DMS79 (cell line): ENCODE data around the gene IL17F.
"Not testable (repeated sequence)": the region's sequence is repeated elsewhere in the genome, so short reads cannot be mapped to it uniquely, and the experiment has no call there.

Experiments used
- DNase-seq: peaks from one replicate; lab custom pipeline; 2025; lab: John Stamatoyannopoulos, UW

The IL17F gene

GRCh38 chr6:52245425-52245824, 1.1 kb upstream of the IL17F start:
- DNase-seq = no peak

GRCh38 chr6:52243282-52243893, 912 bp downstream of the IL17F start:
- no peak for DNase-seq

- no peak for DNase-seq
These were observed 2.5 kb downstream of the IL17F start for GRCh38 chr6:52241819-52242218.

GRCh38 chr6:52233975-52234823, 10.1 kb downstream of the IL17F start:
- DNase-seq = no peak

- DNase-seq = no peak
These were observed 11.3 kb downstream of the IL17F start for GRCh38 chr6:52233005-52233404.

- DNase-seq = peak; percentile 56
These were observed 12.7 kb downstream of the IL17F start for GRCh38 chr6:52231406-52232127.

- no peak for DNase-seq
These were observed 13.6 kb downstream of the IL17F start for GRCh38 chr6:52230685-52231084.

GRCh38 chr6:52227495-52227894, 16.8 kb downstream of the IL17F start:
- DNase-seq = no peak

- DNase-seq = no peak
These were observed 23.0 kb downstream of the IL17F start for GRCh38 chr6:52221302-52221701.

GRCh38 chr6:52217761-52218160, 26.5 kb downstream of the IL17F start:
- DNase-seq = no peak

GRCh38 chr6:52216932-52217575, 27.2 kb downstream of the IL17F start:
- no peak for DNase-seq

GRCh38 chr6:52215787-52216186, 28.5 kb downstream of the IL17F start:
- no peak for DNase-seq

- DNase-seq = no peak
These were observed 31.2 kb downstream of the IL17F start for GRCh38 chr6:52213127-52213526.

- DNase-seq = no peak
These were observed 34.1 kb downstream of the IL17F start for GRCh38 chr6:52210227-52210626.

- DNase-seq = no peak
These were observed 34.5 kb downstream of the IL17F start for GRCh38 chr6:52209770-52210169.

GRCh38 chr6:52208612-52209011, 35.7 kb downstream of the IL17F start:
- DNase-seq = no peak

- no peak for DNase-seq
These were observed 37.2 kb downstream of the IL17F start for GRCh38 chr6:52207066-52207465.

GRCh38 chr6:52201493-52201892, 42.8 kb downstream of the IL17F start:
- DNase-seq = no peak

GRCh38 chr6:52201046-52201445, 43.3 kb downstream of the IL17F start:
- DNase-seq = no peak

- DNase-seq = not testable (repeated sequence)
These were observed 44.2 kb downstream of the IL17F start for GRCh38 chr6:52200088-52200487.

- DNase-seq = no peak
These were observed 48.4 kb downstream of the IL17F start for GRCh38 chr6:52195886-52196285.

GRCh38 chr6:52191824-52192223, 52.5 kb downstream of the IL17F start:
- DNase-seq = no peak
